NOMO-1 treated with dmso at 0.1 percent for 144 hours (cell line): ENCODE measurements around the gene PWWP2B.

Experiments
- DNase-seq: peaks from one replicate; lab custom pipeline; 2025; ENCODE audit not compliant: unreplicated experiment; lab: John Stamatoyannopoulos, UW

The PWWP2B gene

GRCh38 chr10:132466520-132467463 is 69.8 kb downstream of the PWWP2B start:
- no peak for DNase-seq
